HG03135 (cell line): Measurements from ENCODE around the gene CLEC5A.
"Not testable (repeated sequence)": the region's sequence is repeated elsewhere in the genome, so short reads cannot be mapped to it uniquely, and the experiment has no call there.

Experiments used
- ATAC-seq: cut with Tn5 transposase; IDR thresholded peaks from one replicate; pipeline ENCODE4 v1.9.1; 2021; ENCODE audit warnings: mild to moderate bottlenecking, moderate library complexity; ENCODE audit not compliant: unreplicated experiment

The CLEC5A gene

DNA sequence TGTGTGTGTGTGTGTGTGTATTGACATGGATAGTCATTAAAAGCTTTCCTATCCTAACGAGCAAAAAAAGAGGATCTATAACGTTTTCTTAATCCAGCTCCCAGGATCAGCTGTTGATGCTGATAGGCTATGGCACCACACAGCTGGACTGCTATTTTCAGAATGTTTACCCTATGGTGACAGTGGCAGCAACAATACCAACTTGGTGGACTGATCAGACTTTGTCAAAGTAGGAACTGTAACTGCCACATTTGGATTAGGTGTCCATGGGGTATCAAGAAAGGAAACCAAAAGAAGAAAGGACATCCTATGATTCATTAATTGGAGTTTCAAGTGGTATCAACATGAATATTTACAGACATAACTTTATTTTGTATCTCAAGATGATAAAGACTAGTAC, 2.7 kb upstream of the CLEC5A start:
- ATAC-seq: no peak

DNA sequence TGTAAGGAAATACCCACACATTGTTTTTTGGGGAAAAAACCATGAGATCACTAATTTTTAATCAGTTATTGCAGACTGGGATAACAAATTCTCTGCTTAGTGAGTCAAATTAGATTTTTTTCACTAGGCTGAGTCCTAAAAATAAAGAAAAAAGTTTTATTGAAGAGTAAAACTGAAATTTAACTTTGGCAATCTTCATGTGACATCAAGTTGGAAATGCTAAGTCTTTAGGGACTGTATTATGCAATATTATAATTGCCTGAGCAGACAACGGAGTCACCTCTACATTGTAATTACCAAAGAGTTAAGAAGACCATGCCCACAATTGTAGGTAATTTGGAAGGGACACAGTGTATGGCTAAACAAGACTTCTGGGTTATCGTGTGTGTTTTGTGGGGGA, 2.2 kb upstream of the CLEC5A start:
- no peak for ATAC-seq

DNA sequence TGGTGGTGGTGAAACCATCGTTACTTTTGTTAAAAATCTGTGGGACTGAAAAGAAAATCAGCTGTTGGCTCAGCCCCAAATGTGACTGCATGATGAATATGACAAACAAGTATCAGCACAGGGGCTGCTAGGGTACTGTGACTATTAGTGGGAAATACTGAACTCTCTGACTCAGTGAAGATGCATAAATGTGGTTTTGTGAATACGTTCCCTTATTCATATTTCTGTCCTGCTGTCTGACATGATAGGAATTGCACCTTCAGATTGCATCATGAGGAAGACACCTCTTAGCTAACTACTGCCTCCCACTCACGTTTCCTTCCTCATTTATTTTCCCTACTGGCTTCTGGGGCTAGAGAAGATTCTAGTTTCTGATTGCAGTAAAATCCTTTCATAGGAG, 1.4 kb downstream of the CLEC5A start:
- no peak for ATAC-seq

DNA sequence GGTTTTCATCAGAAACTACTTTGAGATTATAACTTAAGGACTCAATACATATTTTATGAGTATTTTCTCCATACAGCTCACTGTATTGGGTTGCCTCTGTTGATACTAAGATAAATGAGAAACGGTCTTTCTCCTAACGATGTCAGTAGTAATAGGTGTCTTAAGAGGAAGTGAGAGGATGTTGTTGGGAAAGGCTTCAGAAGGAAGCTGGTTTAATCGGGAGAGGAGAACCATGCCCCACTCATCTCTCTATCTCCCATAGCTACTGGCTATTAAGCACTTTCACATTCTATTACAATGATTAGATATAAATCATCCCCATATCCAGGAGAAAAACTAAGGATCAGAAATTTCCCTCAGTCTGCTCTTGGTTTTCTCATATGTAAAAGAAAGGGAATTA, 2.0 kb downstream of the CLEC5A start:
- ATAC-seq: no peak

DNA sequence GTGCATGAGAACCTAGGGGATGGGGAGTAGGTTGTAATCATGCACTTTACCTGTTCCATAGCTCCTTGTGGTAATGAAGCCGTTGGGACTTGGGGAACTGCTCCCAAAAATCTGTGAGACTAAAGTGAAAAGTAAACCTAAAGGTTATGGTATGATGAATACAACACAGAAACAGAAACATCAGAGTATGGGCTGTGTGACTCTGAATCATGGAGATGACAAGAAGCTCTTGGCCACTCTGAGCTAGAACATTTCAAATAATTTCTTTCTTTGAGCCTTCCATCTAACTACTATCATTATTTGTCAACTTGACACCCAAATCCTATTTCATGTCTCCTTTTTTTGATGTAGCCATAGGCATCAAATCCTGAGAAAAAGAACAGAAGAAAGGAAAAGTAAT, 2.9 kb downstream of the CLEC5A start:
- no peak for ATAC-seq

DNA sequence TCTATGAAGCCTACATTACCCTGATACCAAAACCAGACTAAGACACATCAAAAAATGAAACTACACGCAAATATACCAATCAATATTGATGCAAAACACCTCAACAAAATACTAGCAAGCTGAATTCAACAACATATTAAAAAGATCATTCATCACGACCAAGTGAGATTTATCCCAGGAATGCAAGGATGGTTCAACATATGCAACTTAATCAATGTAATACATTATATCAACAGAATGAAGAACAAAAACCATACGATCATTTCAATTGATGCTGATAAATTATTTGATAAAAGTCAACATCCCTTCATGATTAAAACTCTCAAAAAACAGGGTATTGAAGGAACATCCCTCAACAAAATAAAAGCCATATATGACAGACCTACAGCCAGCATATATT, 5.7 kb downstream of the CLEC5A start:
- ATAC-seq: no peak

DNA sequence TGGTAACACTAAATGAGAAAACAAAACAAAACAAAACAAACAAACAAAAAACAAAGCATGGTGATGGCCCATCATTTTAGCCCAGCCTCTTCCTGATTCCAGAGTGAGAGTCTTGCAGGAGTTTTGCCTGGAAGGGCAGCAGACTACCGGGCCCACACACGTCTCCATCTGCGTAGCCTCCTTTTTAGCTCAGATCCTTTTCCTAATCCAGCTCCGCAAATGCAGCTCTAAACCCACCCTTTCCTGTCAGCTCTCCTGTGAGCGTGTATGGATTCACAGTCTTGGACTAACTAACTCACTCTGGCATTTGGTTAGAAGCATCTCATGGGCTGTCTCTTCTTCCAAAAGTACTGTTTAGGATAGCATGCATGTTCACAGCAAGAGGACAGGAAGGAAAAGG, 16.6 kb downstream of the CLEC5A start:
- no peak for ATAC-seq

DNA sequence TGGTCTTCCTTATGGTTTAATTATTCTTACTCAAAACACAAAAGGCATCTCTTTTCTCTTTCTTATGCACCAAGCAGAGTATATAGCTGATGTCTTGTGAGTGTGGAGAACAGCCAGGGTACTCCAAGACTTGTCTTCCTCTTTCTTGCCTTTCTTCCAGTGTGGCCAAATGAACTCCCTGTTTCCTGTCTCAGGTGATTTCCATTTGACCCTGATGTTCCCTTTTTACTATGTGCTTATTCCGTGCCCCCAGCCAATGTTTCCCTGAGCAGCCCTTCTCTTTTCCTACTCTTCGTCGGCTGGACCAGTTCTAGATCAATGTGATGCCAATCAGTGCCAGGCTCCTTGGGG, 18.0 kb downstream of the CLEC5A start:
- no peak for ATAC-seq

DNA sequence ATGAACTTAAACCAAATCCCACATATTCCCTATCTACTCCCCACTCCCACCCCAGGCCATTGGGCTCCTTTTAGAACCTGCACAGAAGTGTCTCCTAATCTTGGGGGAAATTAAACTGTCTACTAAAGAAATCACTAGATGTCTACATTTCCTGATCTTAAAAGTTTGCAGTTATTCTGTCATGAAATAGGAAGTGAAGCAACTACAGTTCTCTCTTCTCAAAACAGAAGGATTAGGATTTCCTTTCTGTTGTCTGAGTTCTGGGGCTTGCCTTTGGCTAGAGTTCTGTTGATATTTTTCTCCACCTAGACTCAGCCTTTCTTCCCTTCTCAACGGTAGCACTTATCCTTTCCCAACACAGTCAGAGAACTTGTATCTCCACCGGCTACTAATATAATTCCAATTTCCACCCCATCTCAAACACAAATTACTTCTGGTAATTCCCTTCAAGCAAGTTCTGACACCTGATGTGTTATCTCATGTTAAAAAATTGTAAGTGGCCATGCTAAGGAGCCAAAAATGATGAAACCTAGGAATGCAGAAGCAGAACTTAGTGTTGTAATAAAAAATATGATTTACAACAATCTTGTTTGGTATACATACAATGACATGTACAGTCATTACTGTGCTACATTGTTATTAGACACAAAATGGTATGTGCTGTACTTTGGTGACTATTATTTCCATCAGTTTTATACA, 18.5 kb downstream of the CLEC5A start:
- no peak for ATAC-seq

DNA sequence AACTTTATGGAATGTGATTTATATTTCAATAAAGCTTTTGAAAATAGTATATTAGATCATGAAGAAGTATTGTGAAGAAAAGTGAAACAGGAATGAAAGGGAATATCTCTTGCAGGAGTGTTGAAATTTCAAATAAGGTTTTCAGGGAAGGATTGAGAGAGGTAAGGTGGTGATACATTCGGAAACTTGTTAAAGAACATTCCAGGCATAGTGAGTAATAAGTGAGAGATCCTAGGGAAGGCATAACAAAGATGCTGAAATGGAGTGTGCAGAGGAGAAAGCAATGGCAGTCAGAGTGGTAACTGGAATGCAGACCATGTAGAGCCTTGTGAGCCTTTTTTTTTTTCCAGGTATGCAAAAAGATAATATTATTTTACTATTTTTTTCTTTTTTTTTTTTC, 26.5 kb downstream of the CLEC5A start:
- ATAC-seq: no peak

DNA sequence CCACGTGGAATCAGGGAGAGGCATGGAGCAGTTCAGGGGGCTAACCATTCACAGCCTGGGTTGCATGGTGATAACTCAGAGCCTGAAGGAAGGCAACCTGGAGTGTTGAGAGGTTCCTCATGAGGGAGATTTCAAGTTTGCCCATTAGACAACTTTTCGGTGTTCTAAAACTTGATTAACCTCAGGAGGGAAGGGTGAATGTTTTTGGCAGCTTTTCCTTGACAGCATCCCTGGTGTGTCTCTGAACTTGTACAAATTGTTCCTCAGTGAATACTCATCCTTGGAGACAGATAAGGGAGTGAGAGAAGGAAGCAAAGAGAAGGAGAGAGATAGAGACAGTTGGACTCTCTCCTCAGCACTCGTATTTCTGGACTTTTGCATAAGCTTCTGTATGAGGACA, 30.7 kb downstream of the CLEC5A start, which contains the start of gene OR9A4:
Gene OR9A4 (plus strand): TSS at position 301 of the 400 bp plus-strand sequence. CDS start 2,477 bp downstream, outside the sequence.
- no peak for ATAC-seq

DNA sequence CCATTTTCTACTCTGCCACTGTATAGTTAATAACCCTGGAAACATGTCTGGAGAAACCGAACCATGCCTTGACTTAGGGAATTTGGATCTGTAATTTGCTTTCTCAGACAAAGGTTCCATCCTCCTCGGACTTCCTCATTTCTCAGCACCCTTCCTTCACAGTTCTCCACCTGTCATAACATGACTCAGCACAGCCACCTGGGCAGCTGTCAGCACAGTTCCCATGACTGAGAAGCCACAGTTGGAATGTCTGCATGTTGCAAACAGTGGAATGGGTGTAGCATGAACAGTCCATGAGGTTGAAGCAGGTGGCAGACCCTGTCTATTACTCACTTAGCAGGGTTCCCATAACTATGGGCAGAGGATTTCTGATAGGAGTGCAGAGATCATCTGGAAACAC, 31.2 kb downstream of the CLEC5A start:
- ATAC-seq: no peak

DNA sequence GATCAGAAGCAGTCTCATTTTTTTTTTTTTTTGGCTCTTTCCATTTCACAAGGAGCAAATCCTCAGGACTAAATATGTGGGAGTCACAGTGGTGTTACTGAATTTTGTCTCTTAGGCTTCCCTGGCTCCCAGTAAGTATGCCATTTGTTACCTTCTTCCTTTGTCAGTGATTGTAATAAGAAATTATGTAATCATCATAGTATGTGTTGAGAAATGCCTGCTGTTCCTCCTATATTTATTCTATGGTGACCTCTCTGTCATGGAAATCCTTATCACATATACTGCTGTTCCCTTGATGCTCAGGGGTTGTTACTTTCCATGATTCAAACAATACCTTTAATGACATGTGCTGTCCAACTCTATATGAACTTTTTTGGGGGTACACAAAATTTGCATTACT, 35.4 kb downstream of the CLEC5A start:
- ATAC-seq: no peak

DNA sequence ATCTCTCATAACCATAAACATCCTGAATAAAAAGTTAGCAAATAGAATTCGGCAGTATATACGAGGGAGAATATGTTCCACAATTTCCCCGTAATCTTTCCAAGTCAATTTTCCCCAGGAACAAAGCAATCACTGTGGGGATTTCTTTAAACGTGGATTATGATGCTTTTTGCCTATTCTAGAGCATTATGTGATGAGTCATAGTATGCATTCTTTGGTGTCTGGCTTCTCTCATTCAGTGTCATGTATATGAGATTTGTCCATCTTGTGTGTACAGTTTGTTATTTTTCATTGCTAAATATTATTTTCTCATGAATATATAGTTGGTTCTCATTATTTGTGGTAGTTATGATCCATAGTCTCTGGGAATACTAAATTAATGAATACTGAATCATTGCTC, 40.5 kb downstream of the CLEC5A start:
- ATAC-seq: no peak

DNA sequence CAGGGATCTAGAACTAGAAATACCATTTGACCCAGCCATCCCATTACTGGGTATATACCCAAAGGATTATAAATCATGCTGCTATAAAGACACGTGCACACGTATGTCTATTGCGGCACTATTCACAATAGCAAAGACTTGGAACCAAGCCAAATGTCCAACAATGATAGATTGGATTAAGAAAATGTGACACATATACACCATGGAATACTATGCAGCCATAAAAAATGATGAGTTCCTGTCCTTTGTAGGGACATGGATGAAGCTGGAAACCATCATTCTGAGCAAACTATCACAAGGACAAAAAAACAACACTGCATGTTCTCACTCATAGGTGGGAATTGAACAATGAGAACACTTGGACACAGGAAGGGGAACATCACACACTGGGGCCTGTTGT, 47.4 kb downstream of the CLEC5A start:
- not testable (repeated sequence) for ATAC-seq

DNA sequence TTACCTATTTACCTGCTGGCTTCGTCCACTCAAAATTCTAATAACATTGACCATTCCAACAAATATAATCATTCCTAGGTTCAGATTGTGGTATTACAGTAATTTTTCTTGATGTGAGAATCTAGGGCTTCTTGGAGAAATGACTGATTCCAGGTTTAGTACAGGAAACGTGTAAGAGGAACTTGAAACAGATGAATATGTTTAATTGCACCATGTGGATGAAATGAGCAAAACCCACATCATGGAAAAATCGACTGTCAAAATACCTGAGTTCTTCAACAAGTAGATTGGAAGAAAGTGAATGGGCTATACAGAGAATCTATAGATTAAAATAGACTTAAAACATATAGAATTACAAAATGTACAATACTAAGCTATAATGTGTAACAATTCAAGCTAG, 55.4 kb downstream of the CLEC5A start:
- ATAC-seq: no peak

DNA sequence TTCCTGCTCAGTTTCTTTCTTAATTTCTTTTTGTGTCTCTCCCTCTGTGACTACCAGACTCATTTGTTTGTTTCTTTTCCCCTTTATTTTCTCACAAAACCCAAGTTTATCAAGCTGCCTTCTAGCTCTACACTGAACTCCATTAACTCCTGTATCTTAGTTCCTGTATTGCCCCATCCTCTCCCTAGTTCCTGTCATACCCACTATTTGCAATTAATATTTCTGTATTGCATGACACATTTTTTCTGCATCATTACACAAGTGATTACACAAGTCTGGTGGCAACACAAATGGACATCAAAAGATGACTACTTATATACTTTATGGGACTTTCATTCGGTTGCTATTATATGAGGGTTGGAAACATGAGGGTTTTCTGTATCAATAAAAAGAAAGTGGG, 57.5 kb downstream of the CLEC5A start:
- no peak for ATAC-seq

DNA sequence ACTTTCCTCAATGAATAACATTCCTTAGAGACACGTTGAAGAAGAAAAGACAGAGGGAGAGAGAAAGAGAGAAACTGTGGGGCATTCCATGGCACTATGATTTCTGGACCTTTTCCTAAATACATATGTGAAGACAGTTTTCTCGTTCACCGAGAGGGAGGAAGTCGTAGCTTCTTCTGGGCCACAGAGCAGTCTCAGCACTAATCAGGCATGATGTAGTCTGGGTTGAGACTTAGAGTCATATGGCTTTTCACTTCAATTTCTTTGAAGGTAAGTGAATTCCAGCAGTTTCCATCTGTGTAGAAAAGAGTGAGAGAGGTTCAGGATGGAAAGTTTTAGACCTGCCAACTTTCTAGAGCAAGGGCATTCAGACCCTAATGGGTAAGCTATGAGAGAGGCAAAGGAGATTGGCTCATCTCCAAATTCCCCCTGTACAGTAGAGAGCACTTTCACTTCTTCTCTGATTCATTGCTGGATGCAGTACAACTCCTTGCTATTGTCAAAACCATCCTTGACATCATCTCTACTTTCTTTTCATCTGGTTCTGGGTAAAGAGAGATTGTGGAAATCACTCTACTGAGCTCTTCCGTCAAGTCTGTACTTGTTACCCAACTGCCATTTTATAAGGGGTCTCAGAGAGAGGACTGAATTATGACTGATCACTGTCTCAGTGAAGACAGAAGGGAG, 62.1 kb downstream of the CLEC5A start:
- no peak for ATAC-seq

DNA sequence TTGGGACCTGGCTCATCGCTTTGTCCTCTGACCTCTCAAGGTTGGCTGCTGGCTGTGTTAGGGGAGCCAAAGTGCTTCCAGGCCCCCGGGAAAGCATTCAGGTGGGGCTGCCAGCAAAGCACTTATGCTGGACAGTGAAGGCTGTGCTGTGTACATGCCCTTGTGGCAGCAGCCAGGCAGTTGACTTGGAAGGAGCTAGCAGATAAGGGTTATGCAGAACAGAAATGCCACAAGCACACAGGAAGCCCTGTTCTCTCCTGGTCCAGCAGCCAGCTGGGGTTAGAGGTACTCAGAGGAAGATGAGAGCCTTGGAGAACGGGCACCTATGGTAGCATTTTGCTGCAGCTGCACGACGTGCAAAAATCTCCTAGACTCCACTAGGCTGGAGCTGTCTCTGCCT, 65.8 kb downstream of the CLEC5A start:
- no peak for ATAC-seq

DNA sequence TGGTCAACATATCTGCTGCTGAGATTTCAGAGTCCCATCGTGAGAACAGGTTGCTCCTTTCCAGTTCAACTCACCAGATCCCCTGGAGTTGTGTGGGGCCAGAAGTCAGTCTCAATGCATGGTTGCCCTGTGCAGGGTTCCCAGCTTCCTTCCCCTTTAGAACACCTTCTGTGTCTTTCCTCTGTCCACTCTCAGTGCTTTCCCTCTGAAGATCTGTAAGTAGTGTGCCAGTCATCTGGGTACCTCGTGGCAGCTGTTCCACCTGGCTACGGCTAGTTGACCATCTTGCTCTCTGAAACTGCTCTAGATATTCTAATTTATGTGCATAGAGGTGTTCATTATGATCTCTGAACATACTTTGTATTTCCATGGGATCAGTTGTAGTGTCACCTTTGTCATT, 69.4 kb downstream of the CLEC5A start:
- no peak for ATAC-seq
